Measurements from ENCODE around the gene CD164L2. TPM values are rescaled to one million over a fixed set of nuclear protein-coding genes. Genes with fewer than 3 reads are reported as not detected.

CD164L2 gene
- total RNA-seq, 4 donors from 2014 or later = not detected

GRCh38 chr1:27429029-27429425, 45.9 kb upstream of the CD164L2 start:
- intact Hi-C loops (cut with DNase I; ENCODE audit: low total_unique reads) = no loop called here
- no peaks in the 10 kb centered on the region for H3K9me3 ChIP-seq
- 38% methylated on average over 2 of the region's 2 CpGs; no CpG with 5 or more reads in 1 of the 2 donors for WGBS, 2 donors (ENCODE audit: low coverage in 1 of 2)
- in situ Hi-C loops (cut with MboI; ENCODE audit: low pct_ligation_motif_present in 1 of 4, low pct_unique_long_range_greater_than_20kb in 1 of 4, low sequenced_read_pairs in 3 of 4) = no loop called here
- H3K27me3 ChIP-seq = no peaks in the 10 kb centered on the region
- H3K4me3 ChIP-seq = no peak overlapping the region
- peaks cover 0 to 7% (median 0%) of the 10 kb centered on the region in 4 donors for H3K36me3 ChIP-seq
- TF ChIP-seq CTCF (IDR thresholded peaks at IDR 0.05) (no peak), POLR2A (IDR thresholded peaks at IDR 0.05) (no peak), EP300 (IDR thresholded peaks at IDR 0.05; ENCODE audit: low read depth) (no peak), POLR2AphosphoS5 (IDR thresholded peaks at IDR 0.05) (no peak)
- peaks cover 41 to 75% (median 45%) of the 10 kb centered on the region in 4 donors for H3K4me1 ChIP-seq
- H3K27ac ChIP-seq = peak overlapping the region; percentile 63 to 79 (median 74)
- no peak for DNase-seq

DNA sequence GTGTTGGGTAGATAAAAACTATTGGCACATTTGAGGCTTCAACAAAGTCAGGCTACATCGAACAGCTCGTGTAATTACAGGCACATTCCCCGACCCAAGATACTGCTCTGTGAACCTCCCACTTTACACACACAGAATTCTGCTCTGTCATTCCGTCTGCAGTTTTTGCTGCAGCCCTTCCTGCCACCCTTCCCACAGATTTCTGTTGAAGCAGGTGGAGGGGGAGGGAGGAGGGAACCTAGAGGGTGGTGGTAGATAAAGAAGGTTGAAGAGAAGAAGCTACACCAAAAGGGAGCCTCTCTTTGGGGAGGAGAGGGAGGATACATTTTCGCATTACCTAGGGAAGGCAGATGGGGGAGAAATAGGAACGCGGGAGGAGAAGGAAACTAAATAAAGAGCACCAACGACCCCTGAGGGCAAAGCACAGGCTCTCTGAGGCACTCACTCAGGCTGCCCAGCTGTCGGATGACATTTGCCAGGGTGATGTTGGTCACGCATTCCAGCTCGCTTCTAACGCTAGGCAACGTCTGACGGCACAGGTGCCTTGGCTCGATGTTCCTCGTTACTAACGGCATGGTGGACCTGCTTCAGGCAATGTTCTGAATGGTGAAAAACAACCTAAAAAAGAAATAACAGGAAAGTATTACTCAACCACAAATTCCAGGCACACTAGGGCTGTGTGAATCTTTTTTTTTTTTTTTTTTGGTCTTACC, 45.3 kb upstream of the CD164L2 start:
- peak overlapping the region; percentile 63 to 79 (median 74) for H3K27ac ChIP-seq
- in situ Hi-C loops (cut with MboI; ENCODE audit: low pct_ligation_motif_present in 1 of 4, low pct_unique_long_range_greater_than_20kb in 1 of 4, low sequenced_read_pairs in 3 of 4) = no loop called here

DNA sequence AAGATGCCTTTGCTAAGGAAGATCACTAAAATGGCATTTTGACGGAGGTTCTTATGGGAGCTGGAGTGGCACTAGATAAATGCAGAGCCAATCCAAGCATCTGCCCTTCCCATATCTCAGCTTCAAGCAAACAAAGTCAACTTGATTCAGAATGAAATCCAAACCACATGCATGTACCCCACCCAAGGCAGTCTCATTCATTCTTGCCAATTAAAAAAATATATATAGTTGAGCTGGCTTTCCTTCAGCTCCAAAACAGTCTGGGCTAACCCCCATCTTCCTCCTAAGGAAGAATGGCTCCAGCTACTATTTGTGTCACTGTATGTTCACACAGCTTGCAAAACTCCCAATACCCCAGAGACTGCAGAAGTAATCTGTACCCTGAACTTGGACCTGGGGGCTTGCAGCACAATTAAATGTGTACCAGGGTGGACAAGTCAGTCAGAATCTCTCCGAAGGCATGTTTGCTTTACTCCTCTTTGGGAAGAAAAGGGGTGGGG, 44.7 kb upstream of the CD164L2 start:
- Histone ChIP-seq H3K4me3 (peak overlapping the region in 1 of 4 donors; percentile 22), H3K27ac (peak overlapping the region; percentile 63 to 79 (median 74)), H3K4me1 (peaks cover 35 to 69% (median 43%) of the 10 kb centered on the region in 4 donors), H3K27me3 (no peaks in the 10 kb centered on the region), H3K9me3 (no peaks in the 10 kb centered on the region), H3K36me3 (peaks cover 0 to 7% (median 0%) of the 10 kb centered on the region in 4 donors)
- 78% methylated on average over 2 of the region's 2 CpGs; no CpG with 5 or more reads in 1 of the 2 donors for WGBS, 2 donors (ENCODE audit: low coverage in 1 of 2)
- intact Hi-C loops (cut with DNase I; ENCODE audit: low total_unique reads) (no loop called here), in situ Hi-C loops (cut with MboI; ENCODE audit: low pct_ligation_motif_present in 1 of 4, low pct_unique_long_range_greater_than_20kb in 1 of 4, low sequenced_read_pairs in 3 of 4) (no loop called here)
- TF ChIP-seq EP300 (IDR thresholded peaks at IDR 0.05; ENCODE audit: low read depth) = no peak
- no peak for DNase-seq

More for the DNA sequence above, 45.3 kb upstream of the CD164L2 start:
- DNase-seq = no peak
- peaks cover 40 to 75% (median 45%) of the 10 kb centered on the region in 4 donors for H3K4me1 ChIP-seq
- peak overlapping the region in 1 of 4 donors; percentile 22 for H3K4me3 ChIP-seq
- 67 to 70% methylated on average over 14 to 17 of the region's 17 CpGs for WGBS, 2 donors (ENCODE audit: low coverage in 1 of 2)
- no peaks in the 10 kb centered on the region for H3K9me3 ChIP-seq
- no peaks in the 10 kb centered on the region for H3K27me3 ChIP-seq
- H3K36me3 ChIP-seq = peaks cover 0 to 7% (median 0%) of the 10 kb centered on the region in 4 donors
- intact Hi-C loops (cut with DNase I; ENCODE audit: low total_unique reads) = no loop called here
- peak in 1 of 3 donors; percentile 19 for TF ChIP-seq POLR2AphosphoS5 (IDR thresholded peaks at IDR 0.05)
- TF ChIP-seq POLR2A (IDR thresholded peaks at IDR 0.05) = no peak

DNA sequence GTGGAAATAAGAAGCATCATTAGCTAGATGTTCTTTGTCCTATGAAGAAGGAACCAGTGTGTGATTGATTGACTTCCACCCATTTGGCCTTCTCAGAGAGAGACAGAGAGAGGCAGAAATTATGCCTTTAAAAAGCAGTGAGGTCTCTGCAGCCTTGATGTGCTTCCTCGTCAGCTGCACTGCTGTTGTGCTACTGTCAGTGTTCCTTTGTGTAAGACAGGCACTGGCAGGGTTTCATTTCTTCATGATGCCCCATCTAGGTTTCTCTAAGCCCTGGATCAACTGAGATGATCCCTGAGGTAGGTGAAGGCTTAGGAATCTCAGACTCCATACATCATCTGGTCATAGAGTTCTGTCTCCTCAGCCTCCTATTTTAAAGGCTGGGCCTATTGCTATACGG, 44.2 kb upstream of the CD164L2 start:
- WGBS, 2 donors (ENCODE audit: low coverage in 1 of 2) = 62% methylated on average over 2 of the region's 2 CpGs; no CpG with 5 or more reads in 1 of the 2 donors
- no peak for DNase-seq
- in situ Hi-C loops (cut with MboI; ENCODE audit: low pct_ligation_motif_present in 1 of 4, low pct_unique_long_range_greater_than_20kb in 1 of 4, low sequenced_read_pairs in 3 of 4) = no loop called here
- H3K27me3 ChIP-seq = no peaks in the 10 kb centered on the region
- H3K27ac ChIP-seq = peak overlapping the region; percentile 63 to 79 (median 74)
- H3K4me3 ChIP-seq = no peak overlapping the region
- TF ChIP-seq POLR2A (IDR thresholded peaks at IDR 0.05) (no peak), CTCF (IDR thresholded peaks at IDR 0.05) (no peak), EP300 (IDR thresholded peaks at IDR 0.05; ENCODE audit: low read depth) (no peak), POLR2AphosphoS5 (IDR thresholded peaks at IDR 0.05) (peak in 1 of 3 donors; percentile 16)
- peaks cover 0 to 7% (median 0%) of the 10 kb centered on the region in 4 donors for H3K36me3 ChIP-seq
- no peaks in the 10 kb centered on the region for H3K9me3 ChIP-seq
- H3K4me1 ChIP-seq = peaks cover 34 to 69% (median 42%) of the 10 kb centered on the region in 4 donors
- intact Hi-C loops (cut with DNase I; ENCODE audit: low total_unique reads) = no loop called here

DNA sequence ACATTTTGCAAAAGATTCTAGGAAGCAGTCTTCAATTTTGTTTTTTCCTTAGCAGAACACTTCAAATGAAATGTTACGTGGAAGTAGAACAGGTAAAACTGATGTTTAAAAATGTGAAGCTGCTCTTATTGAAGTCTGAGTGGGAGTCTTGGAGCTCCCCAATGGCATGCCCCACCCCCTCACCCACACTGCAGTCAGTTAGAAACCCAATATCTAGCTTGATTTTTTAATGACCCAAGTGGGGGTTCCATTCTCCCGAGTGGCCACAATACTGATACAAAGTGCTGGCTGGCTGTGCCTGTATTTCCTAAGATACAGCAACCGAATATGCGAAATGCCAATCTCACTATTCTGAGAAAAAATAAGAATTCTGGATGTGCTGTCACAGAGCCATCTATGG, 40.6 kb upstream of the CD164L2 start:
- peaks cover 0 to 7% (median 1%) of the 10 kb centered on the region in 4 donors for H3K36me3 ChIP-seq
- no peak overlapping the region for H3K27ac ChIP-seq
- in situ Hi-C loops (cut with MboI; ENCODE audit: low pct_ligation_motif_present in 1 of 4, low pct_unique_long_range_greater_than_20kb in 1 of 4, low sequenced_read_pairs in 3 of 4) (no loop called here), intact Hi-C loops (cut with DNase I; ENCODE audit: low total_unique reads) (no loop called here)
- no peaks in the 10 kb centered on the region for H3K27me3 ChIP-seq
- peaks cover 17 to 51% (median 23%) of the 10 kb centered on the region in 4 donors for H3K4me1 ChIP-seq
- H3K4me3 ChIP-seq = no peak overlapping the region
- no peaks in the 10 kb centered on the region for H3K9me3 ChIP-seq
- no peak for DNase-seq
- WGBS, 2 donors (ENCODE audit: low coverage in 1 of 2) = 92 to 100% methylated on average over 2 to 4 of the region's 4 CpGs
- TF ChIP-seq CTCF (IDR thresholded peaks at IDR 0.05) (no peak), EP300 (IDR thresholded peaks at IDR 0.05; ENCODE audit: low read depth) (no peak), POLR2AphosphoS5 (IDR thresholded peaks at IDR 0.05) (no peak), POLR2A (IDR thresholded peaks at IDR 0.05) (no peak)

Data from transverse colon (tissue), 4 donors.